DMS114 treated with DMSO at 0.1 percent for 48 hours (cell line): ENCODE data around the gene ELK4.
A peak's percentile ranks its signal among the peaks of the same experiment; 100 is the strongest.

Experiments used
- DNase-seq: peaks from one replicate; lab custom pipeline; 2025; ENCODE audit not compliant: unreplicated experiment; lab: John Stamatoyannopoulos, UW

The ELK4 gene

DNA sequence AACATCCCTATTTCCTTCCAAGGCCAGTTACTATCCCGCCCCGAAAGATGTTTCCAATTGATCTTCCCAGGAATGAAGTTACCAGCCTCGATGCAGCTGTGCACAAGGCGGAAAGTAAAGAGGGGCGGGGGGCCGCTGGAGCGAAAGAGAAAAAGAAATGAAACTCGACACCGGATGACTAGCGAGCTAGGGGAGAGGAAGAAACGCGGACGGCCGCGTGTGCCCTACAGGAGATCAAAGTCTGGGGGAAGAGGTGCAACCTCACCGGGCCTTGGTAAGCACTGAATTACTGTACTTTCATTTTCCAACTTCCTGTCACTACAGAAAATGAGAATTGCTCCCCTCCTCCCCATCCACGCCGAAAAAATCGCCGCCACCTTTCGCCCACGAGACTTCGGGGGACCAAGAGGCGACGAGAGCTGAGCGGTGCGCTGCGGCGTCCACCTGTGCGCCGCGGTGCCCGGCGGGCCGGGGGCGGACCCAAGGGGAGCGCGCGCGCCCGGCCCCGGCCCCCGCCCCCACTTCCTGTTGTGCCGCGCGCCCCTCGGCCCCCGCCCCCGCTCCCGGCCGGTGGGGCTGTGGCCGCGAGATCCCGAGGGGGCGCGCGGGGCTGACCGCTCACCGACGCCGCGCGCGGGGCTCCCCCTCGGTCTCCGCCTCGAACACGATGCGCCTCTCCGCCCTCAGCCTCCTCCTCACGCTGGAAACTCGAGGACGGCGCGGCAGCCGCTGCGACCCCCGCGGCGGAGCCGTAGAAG is 622 bp downstream of the ELK4 start:
- peak; percentile 30 for DNase-seq

DNA sequence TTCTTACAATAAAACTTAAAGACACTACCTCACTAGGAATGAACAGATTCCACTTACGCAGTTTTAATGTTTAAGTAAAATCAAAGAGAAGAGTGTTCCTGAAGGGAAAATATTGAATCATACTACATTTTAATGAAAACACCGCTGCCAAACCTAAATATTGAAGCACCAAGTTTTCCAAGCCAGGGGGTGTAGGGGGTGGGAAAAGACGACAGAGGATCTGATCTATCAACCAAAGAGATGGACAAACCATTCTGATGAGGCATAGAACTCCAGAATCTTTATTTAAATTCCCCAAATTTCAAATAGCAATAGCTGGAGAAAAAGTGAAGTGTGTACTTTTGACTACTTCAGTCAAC is 1.2 kb downstream of the ELK4 start:
- DNase-seq = no peak

DNA sequence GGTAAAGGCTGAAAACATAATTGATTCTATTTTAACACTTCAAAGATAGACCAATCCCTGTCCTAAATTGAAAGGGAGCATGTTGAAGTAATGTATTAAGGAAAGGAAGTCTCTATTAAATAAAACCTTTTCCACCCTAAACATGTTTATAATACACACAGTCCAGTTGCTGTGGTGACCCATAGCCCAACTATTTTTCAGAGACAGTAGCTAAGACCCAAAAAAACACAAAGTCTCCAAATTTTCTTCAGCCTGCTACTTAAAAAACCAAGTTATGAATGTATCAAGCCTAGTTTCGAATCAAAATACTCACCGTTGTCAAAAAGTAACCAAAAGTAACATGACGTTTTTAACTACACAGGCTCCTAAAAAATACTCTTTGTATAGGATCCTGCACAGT is 1.6 kb downstream of the ELK4 start:
- DNase-seq = no peak

DNA sequence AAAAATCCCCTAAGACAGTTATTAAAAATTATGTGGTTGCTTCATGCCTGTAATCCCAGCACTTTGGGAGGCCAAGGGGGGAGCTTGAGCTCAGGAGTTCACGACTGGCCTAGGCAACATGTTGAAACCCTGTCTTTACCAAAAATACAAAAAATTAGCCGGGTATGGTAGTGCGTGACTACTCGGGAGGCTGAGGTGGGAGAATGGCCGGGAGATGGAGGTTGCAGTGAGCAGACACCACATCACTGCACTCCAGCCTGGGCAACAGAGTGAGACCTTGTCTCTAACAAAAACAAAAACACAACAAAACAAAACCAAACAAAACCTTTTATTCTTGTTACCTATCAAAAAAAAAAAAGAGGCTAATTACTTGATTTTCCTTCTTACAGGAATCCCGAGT is 2.1 kb downstream of the ELK4 start:
- no peak for DNase-seq

DNA sequence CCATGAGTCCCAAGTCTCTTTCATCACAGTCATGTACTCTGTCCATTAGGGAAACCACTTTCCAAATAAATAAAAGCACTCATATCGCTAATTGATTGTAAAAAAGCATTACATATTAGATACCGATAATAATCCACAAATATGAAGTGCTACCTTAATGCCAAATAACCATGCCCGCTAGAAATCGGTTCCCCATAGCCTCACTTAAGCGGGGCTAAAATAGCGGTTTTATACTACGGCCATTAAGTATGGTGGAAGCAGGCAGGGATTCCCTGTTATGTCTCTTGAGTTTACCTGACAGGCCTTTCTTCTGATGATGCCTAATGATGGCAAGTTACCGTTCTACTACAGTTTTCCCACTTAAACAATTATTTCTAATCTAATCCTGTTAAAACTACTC is 3.9 kb downstream of the ELK4 start:
- no peak for DNase-seq

DNA sequence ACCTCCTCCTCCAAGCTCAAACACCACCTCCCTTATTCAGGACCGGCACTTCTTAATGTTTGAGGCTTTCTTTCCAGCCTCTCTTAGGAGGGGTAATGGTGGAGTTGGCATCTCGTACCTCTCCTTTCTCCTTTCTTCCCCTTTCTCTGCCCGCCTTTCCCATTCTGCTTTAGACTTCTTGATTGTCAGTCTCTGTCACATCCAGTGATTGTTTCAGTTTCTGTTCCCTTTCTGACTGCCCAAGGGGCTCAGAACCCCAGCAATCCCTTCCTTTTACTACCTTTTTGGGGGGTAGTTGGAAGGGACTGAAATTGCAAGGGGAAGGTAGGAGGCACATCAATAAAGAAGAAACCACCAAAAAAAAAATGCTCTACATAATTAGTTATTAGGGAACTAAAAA is 5.6 kb downstream of the ELK4 start:
- DNase-seq = no peak

DNA sequence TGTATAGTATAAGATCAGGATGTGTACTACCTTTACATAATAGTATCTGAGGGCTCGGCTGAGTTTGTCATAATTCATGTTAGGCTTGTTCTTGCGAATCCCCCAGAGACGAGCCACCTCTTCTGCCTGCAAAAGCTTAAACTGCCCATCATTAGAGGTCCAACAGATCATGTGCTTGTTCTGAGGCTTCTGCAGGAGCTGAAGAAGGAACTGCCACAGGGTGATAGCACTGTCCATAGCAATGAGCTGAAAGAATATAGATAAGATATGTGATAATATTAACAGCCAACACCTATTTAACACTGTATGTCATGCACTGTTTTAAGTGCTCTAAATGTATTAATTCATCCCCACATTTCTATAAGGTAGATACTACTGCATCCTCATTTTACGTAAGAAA is 8.2 kb downstream of the ELK4 start:
- DNase-seq = no peak

DNA sequence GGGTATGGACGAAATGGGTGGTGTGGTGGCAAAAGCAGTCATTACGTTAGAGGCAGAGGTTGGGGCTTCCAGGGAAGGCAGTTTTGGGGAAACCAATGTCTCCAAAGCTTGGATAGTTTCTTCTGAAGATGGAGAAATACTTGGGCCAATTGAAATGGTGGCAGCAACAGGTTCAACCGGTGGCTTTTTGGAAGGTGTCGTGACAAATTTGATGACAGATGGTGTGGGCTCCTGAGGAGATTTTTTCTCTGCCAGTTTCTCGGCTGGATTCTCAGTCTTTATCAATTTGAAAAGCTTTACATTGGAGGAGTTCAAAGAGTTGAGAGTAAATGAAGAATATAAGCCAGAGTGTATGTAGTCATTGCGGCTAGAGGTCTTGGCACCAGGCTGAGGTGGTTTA is 11.5 kb downstream of the ELK4 start:
- DNase-seq = no peak

DNA sequence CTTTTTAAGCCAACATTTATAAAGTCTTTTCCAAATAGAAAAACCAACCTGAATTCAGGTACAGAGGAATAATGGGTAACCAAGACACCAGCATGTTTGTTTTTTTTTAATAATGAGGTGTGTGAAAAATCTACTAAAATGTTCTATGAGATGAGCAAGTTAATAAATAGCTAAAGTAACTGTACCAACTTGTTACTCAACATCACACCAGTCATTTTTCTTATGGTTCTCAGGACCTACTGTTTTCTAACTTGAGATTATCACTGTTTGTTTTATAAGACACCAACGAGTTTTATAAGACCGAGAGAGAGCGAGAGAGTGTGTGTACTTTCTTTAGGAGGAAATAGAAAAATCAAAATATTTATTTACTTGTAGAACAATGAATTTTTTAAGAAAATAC is 12.4 kb downstream of the ELK4 start:
- DNase-seq = no peak

DNA sequence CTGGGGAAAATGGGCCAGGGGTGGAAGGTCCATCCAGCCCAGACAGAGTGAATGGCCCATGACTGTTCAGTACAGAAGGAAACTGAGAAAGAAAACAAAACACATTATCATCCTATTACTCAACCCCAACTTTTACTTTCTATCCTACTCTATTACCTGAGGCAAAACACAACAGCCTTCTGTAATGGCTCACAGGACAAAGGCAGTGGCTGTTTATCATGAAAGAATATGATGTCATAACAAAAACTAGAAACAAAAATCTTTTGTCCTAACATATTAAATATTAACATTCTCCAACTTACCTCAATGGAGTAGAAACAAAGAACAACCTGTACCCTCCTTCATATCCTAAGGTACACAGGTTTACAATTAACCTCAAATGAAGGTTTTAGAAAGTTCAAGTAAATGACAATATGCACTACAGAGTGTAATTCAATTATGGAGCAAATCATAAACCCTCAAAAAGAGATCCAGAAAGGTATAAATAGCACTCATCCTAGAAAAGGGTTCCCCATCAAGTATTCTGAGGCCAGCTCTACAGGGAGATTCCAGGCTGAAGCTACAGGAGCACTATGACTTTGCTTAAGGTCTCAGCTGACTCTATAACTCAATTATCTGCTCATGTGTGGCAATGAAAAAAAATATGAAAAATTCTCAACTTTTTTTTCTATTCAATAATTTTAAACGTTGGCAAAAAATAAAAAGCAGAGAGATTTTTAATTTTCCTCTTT is 15.1 kb downstream of the ELK4 start:
- no peak for DNase-seq

DNA sequence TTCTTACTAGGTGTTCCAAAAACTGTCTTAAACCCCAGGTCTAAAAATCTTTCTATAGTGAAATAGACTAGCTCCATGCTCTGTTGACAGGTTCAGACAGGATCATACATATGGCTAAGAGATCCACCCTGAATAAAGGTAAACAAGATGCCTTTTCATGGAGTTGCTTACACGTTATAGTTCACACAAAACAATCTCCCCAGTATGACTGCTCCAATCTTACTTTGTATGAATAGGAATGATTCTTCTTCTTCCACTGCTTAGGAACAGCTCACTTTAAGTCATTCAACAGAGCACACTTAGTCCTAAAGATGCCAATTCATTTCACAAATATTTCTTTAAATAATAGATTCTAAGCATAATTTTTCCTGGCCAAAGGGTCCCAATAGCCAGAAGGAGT is 16.0 kb downstream of the ELK4 start:
- DNase-seq = no peak

DNA sequence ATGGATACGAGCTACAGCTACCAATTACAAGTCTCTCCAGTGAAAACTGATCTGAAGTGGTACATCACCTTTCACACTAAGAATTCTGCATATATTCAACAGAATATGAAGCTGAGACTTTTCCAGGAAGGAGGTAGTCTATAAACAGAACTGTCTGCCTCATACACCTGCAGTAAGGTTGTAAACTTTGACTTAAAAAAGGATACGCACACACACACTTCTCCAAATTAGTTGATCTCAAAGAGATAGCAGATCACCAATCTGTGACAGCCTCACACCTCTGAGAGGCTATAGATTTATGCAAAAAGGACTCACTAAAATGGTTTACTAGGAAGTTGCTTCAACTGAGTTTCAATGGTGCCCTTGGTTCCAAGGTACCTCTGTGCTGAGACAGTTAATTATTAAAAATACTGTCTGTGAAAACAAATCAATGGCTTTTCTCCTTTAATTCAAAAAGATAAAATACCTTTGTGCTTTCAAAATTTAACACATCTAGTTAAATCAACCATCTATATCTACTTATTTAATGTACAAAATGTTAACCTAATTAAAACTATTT is 17.9 kb downstream of the ELK4 start:
- no peak for DNase-seq

DNA sequence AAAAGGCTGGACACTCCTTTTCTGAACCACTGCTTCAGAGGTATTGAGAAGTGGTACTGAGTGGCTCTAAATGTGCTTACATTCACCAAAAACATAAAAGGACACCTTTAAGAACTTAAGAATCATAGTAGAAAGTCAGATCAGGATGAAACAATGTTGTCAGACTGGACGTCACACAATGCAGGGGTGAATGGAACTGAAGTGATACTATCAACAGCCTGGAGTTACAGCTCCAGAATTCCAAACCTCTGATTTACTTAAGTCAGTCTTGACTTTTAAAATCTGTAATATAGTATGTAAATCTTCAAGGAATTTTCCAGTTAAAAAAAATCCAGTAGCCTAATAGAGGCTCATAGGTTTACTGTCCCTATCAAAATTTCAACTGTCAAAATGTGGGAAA is 19.3 kb downstream of the ELK4 start:
- no peak for DNase-seq

DNA sequence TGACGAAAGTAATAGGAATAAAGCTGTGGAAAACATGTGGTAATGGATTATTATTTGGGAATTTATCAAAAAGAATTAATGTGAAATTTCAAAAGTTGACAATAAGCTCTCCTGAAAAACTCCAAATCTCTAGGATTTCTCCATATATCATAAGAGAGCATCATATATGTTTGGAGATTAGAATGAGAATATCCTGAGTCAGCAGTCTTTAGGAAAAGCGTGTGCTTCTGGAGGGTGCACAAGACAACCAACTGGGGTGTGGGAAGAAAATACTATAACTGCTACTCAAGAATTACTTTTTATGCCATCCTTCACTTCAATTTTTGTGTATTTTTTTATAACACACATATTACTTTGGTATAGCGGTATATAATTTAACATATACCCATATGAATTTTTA is 19.7 kb downstream of the ELK4 start:
- no peak for DNase-seq

DNA sequence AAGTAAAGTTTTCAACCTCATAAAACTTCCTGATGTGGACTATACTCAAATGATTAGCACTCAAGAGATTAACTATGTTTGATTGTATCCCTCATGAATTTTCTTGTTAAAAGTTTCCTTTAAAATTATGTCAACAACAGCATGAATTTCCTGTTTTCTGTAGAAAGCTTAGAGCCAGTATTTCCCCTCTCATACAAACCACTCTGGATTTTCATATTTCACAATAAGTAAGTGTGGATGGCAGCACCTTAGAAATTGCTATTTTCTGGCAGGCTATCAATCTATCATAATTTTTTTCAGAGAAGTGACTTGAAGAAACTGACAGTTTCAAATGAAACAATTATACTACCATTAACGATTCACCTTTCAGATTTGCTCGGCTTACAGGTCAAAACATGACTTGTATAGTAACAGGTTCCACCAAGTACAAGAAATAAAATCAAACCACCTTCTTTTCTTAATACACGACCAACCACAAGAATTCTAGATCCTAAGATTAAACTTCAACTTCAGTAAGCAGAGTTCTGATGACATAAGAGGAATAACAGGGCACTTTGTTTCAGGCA is 20.8 kb downstream of the ELK4 start:
- DNase-seq = no peak

DNA sequence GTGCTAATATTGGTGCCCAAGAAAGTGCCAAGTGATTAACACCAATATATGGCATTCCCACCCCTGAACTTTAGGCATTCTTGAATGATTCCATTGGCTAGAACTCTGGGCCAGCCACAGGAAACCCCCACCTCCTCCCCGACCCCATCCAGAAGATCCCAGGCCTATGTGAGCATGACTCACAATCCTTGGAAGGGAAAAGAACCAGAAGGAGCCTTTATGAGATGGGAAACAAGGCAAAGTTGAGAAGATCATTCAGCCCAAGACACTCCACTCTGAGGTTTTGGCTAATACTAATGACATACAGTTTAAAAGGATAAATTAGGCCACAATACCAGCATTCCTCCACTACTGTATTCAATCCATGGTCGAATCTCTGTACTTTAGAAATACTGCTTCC is 21.8 kb downstream of the ELK4 start:
- no peak for DNase-seq

DNA sequence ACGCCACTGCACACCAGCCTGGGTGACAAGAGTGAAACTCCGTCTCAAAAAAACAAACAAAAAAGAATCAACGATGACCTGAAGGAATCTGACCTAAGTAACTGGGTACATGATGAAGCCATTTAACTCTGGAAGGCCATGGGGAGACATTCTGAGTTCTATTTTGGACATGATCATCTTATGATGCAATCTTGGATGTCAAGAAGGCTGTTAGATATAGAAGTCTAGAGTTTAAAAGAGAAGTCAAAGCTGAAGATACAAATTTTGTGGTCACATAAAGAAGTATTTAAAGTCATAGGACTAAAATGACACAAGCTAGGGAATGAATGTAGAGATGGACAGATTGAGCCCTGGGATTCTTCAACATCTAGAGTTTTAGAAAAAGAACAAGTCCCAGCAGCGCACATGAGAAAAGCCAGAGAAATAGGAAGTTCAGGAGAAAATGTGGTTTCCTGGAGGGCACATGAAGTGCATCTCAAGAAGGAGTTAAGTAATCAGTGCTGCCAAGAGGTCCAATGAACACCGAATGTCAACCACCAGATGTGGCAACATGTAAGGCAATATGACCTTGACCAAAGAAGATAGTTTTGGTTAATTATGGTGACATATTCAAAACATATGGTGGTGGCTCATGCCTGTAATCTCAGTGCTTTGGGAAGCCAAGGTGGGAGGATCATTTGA is 26.8 kb downstream of the ELK4 start:
- no peak for DNase-seq

DNA sequence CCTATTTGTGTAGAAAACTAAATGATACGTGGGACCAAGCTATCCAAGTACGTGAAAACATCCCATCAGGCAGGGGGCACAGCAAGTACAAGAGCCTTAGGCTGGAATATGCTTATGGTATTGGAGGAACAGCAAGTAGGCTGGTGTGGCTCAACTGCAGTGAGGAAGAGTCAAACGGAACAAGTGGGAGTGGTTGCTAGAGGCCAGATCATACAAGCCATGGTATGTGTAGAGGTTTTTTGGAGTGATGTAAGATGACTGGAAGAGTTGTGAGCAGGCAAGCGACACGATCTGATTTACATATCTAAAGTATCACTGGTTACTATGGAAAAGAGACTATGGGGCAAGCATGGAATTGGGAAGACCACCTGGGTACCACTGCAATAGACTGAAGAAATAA is 27.8 kb downstream of the ELK4 start:
- DNase-seq = no peak

DNA sequence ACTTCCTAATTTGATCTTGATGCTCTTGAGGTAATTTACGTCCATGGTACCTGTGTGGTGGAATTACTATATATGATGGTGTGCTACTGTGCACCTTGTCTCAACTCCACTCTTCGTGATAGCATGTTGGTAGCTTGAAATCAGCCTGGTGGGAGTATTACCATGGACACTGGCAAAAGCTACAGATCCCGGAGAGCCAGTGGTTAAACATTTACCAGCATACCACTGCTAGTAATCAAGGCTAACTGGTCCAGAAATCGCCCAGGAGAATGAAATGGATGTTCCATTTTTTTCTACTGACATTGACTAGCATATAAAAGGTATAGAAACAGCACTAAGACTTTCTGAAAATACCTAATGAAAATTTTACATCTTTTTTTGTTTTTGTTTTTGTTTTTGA is 30.6 kb downstream of the ELK4 start:
- DNase-seq = no peak

DNA sequence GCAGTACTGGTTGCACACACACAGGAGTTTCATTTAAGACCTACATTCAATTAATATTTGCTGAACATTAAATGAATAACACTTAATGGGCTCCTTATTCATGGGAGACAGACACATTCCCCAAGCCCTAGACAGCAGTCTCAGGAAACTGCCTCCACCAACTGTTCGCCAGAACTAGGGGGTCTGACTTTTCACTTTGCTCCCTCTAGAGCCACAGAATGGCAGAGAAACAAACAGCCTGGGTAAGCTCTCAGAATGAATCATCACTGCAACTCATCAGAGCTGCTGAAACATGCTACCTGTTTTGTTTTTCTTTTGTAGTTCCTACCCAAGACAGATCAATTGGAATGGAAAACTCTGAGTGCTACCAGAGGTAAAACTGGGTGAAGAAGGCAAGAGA is 31.7 kb downstream of the ELK4 start:
- DNase-seq = no peak

DNA sequence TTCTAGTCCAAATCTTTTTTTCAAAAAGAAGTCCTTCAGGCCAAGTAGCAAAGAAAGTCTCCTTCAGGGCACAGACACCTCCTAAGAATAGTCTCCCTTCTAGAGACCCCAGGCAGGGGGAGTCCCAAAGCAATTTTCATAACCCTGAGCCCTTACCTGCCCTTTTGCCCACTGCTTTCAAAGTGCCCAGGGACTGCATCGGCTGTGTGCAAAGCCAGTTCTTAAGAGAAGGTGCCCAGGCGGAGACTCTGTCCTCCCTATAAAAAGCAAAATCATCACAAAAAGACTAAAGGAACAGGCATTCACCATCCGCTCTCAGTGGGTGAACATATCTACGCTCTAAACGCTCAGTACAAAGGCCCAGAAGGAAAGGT is 32.2 kb downstream of the ELK4 start:
- no peak for DNase-seq
